Brain microvascular endothelial cell (primary cell): ENCODE measurements around the gene FN3KRP.

Experiments used
- DNase-seq: peaks from one replicate; pipeline ENCODE4 v3.0.0-alpha.2; 2020
- H3K27ac ChIP-seq: fragments of 250-450 bp; sonication (Bioruptor Pico); 2 replicates; pipeline ENCODE4 v1.5.1; 2020; ENCODE audit warnings: mild to moderate bottlenecking, moderate library complexity
- H3K27me3 ChIP-seq: fragments of 250-450 bp; sonication (Bioruptor Pico); replicated peaks from 2 replicates; pipeline ENCODE4 v1.5.1; 2020; ENCODE audit warnings: mild to moderate bottlenecking
- H3K36me3 ChIP-seq: fragments of 250-450 bp; sonication (Bioruptor Pico); replicated peaks from 2 replicates; pipeline ENCODE4 v1.5.1; 2020; ENCODE audit warnings: mild to moderate bottlenecking
- H3K4me3 ChIP-seq: 2 replicates; pipeline ENCODE4 v1.5.1; 2011; ENCODE audit warnings: low read depth, mild to moderate bottlenecking, control low read depth, low read length, moderate library complexity
- in situ Hi-C: cut with HindIII; loops from 2 replicates; pipeline ENCODE4 v1.10.0; 2017; ENCODE audit warnings: low sequenced_read_pairs, low pct_ligation_motif_present
- TF ChIP-seq, protein P1 (sequence below): IDR thresholded peaks from 2 replicates; pipeline ENCODE4 v1.5.1; 2011; ENCODE audit warnings: low read depth, mild to moderate bottlenecking, moderate library complexity, low read length, control low read depth, inconsistent platforms; ENCODE audit errors: missing control alignments

FN3KRP gene

DNA sequence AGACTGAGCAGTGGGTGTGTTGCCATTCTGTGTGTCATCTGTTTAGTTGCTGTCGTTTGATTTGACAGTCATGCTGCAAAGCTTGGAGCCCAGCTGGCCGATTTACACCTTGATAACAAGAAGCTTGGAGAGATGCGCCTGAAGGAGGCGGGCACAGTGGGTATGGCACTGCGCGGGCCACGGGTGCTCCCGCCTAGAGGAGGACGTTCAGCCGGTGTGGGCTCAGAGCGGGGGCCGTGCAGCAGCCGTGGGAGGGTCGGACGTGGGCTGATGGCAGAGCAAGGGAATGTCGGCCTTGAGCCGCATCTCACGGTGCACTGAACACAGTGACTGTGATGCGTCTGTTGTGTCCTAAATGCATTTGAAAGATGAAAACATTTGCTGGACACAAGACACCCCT lies 3.7 kb downstream of the FN3KRP start:
- H3K27me3 ChIP-seq: no peaks in the 10 kb centered on the region
- TF ChIP-seq, protein P1, sequence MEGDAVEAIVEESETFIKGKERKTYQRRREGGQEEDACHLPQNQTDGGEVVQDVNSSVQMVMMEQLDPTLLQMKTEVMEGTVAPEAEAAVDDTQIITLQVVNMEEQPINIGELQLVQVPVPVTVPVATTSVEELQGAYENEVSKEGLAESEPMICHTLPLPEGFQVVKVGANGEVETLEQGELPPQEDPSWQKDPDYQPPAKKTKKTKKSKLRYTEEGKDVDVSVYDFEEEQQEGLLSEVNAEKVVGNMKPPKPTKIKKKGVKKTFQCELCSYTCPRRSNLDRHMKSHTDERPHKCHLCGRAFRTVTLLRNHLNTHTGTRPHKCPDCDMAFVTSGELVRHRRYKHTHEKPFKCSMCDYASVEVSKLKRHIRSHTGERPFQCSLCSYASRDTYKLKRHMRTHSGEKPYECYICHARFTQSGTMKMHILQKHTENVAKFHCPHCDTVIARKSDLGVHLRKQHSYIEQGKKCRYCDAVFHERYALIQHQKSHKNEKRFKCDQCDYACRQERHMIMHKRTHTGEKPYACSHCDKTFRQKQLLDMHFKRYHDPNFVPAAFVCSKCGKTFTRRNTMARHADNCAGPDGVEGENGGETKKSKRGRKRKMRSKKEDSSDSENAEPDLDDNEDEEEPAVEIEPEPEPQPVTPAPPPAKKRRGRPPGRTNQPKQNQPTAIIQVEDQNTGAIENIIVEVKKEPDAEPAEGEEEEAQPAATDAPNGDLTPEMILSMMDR: no peak
- H3K36me3 ChIP-seq: no peaks in the 10 kb centered on the region
- no peak overlapping the region for H3K27ac ChIP-seq
- in situ Hi-C loops: no loop called here
- no peak for DNase-seq
- H3K4me3 ChIP-seq: no peak overlapping the region

DNA sequence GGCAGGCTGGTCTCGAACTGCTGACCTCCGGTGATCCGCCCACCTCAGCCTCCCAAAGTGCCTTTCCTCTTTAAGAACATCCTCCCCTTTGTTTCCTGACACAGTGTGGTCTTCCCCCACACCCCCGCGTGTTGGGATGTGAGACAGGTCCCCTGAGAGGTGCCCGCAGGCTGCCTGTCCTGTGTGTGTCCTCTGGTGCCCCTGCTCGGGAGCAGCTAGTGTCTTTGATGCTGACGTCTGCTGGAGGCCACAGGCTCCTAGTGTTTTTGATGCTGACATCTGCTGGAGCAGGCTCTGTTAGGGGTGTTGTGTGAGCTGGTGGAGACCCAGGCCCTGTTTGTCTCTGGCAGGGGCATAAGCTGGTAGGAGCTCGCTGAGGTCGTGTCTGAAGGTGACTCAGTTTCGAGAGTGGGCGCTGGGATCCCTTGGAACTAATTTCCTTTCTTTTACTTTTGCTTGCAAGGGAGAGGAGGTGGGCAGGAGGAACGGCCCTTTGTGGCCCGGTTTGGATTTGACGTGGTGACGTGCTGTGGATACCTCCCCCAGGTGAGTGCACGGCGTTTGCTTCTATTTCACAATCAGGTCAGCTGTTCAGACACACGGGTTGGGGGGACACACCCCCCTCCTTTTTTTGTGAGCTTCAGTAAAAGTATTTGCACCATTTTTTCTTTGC lies 6.0 kb downstream of the FN3KRP start:
- DNase-seq: no peak
- in situ Hi-C loops: no loop called here
- no peak overlapping the region for H3K4me3 ChIP-seq
- TF ChIP-seq, protein P1: no peak
- H3K27me3 ChIP-seq: no peaks in the 10 kb centered on the region
- H3K36me3 ChIP-seq: peaks cover 6% of the 10 kb centered on the region
- H3K27ac ChIP-seq: no peak overlapping the region

DNA sequence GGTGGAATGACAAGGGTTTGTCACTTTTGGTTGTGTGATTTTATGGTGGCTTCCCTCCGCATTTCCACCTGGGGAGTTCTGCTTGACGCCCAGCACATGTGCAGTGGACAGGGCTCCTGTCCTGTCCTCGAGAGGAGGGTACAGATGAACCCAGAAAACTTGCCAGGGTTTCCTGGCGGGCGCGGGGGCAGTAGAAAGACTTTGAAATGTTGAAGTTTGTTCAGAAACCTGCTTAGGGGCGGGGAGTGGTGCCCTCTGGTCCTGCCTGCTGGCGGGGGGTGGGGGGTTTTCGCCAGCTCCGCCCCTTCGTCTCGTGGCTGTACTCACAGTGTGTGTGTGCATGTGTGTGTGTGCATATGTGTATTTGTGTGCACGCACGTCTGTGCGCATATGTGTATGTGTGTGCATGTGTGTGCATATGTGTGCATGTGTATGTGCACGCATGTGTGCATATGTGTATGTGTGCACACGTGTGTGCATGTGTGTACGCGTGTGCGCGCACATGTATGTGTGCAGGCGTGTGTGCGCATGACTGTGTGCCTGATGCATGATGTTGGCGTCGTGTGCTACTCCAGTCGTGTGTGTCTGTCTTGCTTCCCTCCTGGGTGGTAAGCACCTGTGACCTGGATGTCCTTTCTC lies 6.8 kb downstream of the FN3KRP start:
- no peak overlapping the region for H3K27ac ChIP-seq
- in situ Hi-C loops: no loop called here
- no peak for DNase-seq
- H3K4me3 ChIP-seq: no peak overlapping the region
- peaks cover 6% of the 10 kb centered on the region for H3K36me3 ChIP-seq
- no peaks in the 10 kb centered on the region for H3K27me3 ChIP-seq
- TF ChIP-seq, protein P1: no peak

DNA sequence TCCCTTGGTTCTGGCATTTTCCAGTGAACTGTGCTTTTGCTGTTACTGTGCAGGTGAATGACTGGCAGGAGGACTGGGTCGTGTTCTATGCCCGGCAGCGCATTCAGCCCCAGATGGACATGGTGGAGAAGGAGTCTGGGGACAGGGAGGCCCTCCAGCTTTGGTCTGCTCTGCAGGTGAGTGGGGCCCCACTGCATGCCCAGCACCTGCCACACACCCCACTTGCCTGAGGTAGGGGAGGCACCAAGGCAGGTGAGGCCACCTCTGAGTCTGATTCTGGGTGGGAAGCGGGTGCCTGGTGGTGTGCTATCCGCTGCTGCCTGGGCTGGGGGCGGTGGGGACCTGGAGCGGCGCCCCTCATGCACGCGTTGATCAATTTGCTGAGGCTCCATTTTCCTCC lies 9.9 kb downstream of the FN3KRP start:
- Histone ChIP-seq H3K36me3 (peaks cover 6% of the 10 kb centered on the region), H3K4me3 (no peak overlapping the region), H3K27ac (no peak overlapping the region), H3K27me3 (no peaks in the 10 kb centered on the region)
- in situ Hi-C loops: no loop called here
- TF ChIP-seq, protein P1: no peak
- no peak for DNase-seq

DNA sequence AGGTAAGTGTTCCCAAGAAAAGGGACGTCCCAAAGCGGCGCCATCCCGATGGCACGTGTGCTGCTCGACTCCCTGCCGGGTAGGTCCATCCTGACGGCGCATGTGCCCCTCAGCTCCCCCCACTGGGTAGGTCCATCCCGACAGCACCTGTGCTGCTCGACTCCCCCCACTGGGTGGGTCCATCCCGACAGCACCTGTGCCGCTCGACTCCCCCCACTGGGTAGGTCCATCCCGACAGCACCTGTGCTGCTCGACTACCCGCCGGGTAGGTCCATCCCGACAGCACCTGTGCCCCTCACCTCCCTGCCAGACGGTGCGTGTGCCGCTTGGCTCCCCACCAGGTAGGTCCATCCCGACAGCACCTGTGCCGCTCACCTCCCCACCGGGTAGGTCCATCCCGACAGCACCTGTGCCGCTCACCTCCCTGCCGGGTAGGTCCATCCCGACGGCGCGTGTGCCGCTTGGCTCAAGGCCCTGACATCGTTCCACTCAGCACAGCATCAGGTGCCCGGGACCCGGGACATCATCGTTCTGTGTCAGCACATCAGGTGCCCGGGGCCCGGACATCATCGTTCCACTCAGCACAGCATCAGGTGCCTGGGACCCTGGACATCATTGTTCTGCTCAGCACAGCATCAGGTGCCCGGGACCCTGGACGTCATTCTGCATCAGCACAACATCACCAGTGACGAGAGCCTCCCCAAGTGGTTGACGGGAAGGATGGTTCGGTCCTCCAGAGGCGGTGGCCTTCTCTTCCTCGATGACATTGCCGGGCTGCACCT lies 13.2 kb downstream of the FN3KRP start:
- TF ChIP-seq, protein P1: no peak
- Histone ChIP-seq H3K4me3 (no peak overlapping the region), H3K36me3 (peaks cover 6% of the 10 kb centered on the region), H3K27ac (no peak overlapping the region), H3K27me3 (no peaks in the 10 kb centered on the region)
- DNase-seq: no peak
- in situ Hi-C loops: no loop called here
